Hematopoietic multipotent progenitor cell (in vitro differentiated cells): ENCODE results near the gene VSTM4. TPM values are rescaled to one million over a fixed set of nuclear protein-coding genes. Genes with fewer than 3 reads are reported as not detected.

Source experiments
- DNase-seq, 3 donors: peaks; one replicate each; pipeline ENCODE4 v3.0.0-alpha.2; 2011 to 2015; ENCODE audit warnings: low read depth in 2 of 3, low spot score in 2 of 3
- total RNA-seq: library from RNA; depleted of rRNA; stranded (reverse); fragments of >200 nt; gene quantifications from one replicate; pipeline ENCODE4 v1.2.3, GENCODE V29; 2012

Gene VSTM4
- total RNA-seq, 1 donor = 0.27 TPM

- DNase-seq = no peak
Observed at GRCh38 chr10:49052069-49052468, 63.3 kb downstream of the VSTM4 start.

- no peak for DNase-seq
Observed at GRCh38 chr10:49050906-49051305, 64.4 kb downstream of the VSTM4 start.

- no peak for DNase-seq
Observed at GRCh38 chr10:49050366-49050765, 65.0 kb downstream of the VSTM4 start.

- no peak for DNase-seq
Observed at GRCh38 chr10:49049660-49050059, 65.7 kb downstream of the VSTM4 start.

GRCh38 chr10:49047128-49047639 lies 68.1 kb downstream of the VSTM4 start:
- no peak for DNase-seq

- DNase-seq = no peak
Observed at GRCh38 chr10:49044293-49045193, 70.8 kb downstream of the VSTM4 start.

- no peak for DNase-seq
Observed at GRCh38 chr10:49040601-49041000, 74.7 kb downstream of the VSTM4 start.

- no peak for DNase-seq
Observed at GRCh38 chr10:49039409-49039808, 75.9 kb downstream of the VSTM4 start.

- DNase-seq = no peak
Observed at GRCh38 chr10:49038711-49039110, 76.6 kb downstream of the VSTM4 start.

- no peak for DNase-seq
Observed at GRCh38 chr10:49037187-49037586, 78.1 kb downstream of the VSTM4 start.

GRCh38 chr10:49036638-49037037 lies 78.7 kb downstream of the VSTM4 start:
- DNase-seq = no peak

GRCh38 chr10:49035920-49036319 lies 79.4 kb downstream of the VSTM4 start:
- DNase-seq = peak in 1 of 3 donors; percentile 3

GRCh38 chr10:49034925-49035324 lies 80.4 kb downstream of the VSTM4 start:
- no peak for DNase-seq

- no peak for DNase-seq
Observed at GRCh38 chr10:49033939-49034338, 81.4 kb downstream of the VSTM4 start.

GRCh38 chr10:49029666-49030065 lies 85.7 kb downstream of the VSTM4 start:
- DNase-seq = no peak

- DNase-seq = no peak
Observed at GRCh38 chr10:49028639-49029038, 86.7 kb downstream of the VSTM4 start.

GRCh38 chr10:49025347-49025983 lies 89.9 kb downstream of the VSTM4 start:
- DNase-seq = no peak

GRCh38 chr10:49024484-49024883 lies 90.8 kb downstream of the VSTM4 start:
- no peak for DNase-seq

GRCh38 chr10:49023752-49024151 lies 91.6 kb downstream of the VSTM4 start:
- DNase-seq = peak in 1 of 3 donors; percentile 6

- DNase-seq = no peak
Observed at GRCh38 chr10:49023071-49023470, 92.3 kb downstream of the VSTM4 start.

GRCh38 chr10:49021685-49022084 lies 93.6 kb downstream of the VSTM4 start:
- no peak for DNase-seq

GRCh38 chr10:49015700-49016099 lies 99.6 kb downstream of the VSTM4 start:
- DNase-seq = no peak
